RWPE1 (cell line): ENCODE measurements around the gene PCDHGC3.
A peak's percentile ranks its signal among the peaks of the same experiment; 100 is the strongest.

Experiments used
- CTCF ChIA-PET: fragments of 350-600 bp; sonication (Branson Sonifier 250); formaldehyde crosslinking; extraction: SDS; loops from one replicate; lab custom pipeline; 2021; lab: Yijun Ruan, JAX
- POLR2A ChIA-PET: fragments of 400-600 bp; formaldehyde crosslinking; extraction: SDS; loops from one replicate; lab custom pipeline; 2020; ENCODE audit warnings: antibody characterized with exemption; ENCODE audit not compliant: low non-redundant PET; lab: Yijun Ruan, JAX
- DNase-seq: peaks from one replicate; pipeline ENCODE4 v3.0.0; 2012; ENCODE audit warnings: low spot score
- H3K27ac ChIP-seq: fragments of 450-650 bp; 2 replicates; pipeline ENCODE4 v1.5.1; 2017
- TF ChIP-seq, protein P1 (sequence below): fragments of 450-650 bp; conservative IDR thresholded peaks from 2 replicates; pipeline ENCODE4 v1.5.1; 2017; ENCODE audit warnings: low read depth, mild to moderate bottlenecking

The PCDHGC3 gene

DNA sequence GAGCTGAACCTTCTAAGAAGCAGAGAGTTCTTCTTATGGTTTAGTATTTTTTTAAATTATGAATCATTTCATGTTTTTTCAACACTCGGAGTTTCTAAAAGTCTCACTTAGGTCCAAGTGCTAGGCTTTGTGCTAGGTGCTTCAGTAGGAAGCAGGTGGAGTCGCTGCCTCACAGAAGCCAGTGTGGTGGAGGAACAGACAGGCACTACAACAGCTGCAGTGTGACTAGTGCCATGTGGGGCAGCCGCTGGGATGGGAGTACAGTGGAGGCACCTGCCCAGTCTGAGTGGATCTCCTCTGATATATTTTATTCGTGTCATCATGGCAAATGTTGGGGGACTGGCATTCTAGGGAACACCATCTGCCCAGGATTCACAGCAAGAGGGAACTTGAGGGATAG, 28.4 kb downstream of the PCDHGC3 start:
- TF ChIP-seq, protein P1, sequence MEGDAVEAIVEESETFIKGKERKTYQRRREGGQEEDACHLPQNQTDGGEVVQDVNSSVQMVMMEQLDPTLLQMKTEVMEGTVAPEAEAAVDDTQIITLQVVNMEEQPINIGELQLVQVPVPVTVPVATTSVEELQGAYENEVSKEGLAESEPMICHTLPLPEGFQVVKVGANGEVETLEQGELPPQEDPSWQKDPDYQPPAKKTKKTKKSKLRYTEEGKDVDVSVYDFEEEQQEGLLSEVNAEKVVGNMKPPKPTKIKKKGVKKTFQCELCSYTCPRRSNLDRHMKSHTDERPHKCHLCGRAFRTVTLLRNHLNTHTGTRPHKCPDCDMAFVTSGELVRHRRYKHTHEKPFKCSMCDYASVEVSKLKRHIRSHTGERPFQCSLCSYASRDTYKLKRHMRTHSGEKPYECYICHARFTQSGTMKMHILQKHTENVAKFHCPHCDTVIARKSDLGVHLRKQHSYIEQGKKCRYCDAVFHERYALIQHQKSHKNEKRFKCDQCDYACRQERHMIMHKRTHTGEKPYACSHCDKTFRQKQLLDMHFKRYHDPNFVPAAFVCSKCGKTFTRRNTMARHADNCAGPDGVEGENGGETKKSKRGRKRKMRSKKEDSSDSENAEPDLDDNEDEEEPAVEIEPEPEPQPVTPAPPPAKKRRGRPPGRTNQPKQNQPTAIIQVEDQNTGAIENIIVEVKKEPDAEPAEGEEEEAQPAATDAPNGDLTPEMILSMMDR: no peak
- no peak overlapping the region for H3K27ac ChIP-seq
- no peak for DNase-seq
- ChIA-PET POLR2A (no interaction called here), CTCF (interaction anchor here (1.0 kb wide), 1 partner anchor 26 kb away, joined by 4 read pairs; no protein-coding TSS in a partner anchor)

DNA sequence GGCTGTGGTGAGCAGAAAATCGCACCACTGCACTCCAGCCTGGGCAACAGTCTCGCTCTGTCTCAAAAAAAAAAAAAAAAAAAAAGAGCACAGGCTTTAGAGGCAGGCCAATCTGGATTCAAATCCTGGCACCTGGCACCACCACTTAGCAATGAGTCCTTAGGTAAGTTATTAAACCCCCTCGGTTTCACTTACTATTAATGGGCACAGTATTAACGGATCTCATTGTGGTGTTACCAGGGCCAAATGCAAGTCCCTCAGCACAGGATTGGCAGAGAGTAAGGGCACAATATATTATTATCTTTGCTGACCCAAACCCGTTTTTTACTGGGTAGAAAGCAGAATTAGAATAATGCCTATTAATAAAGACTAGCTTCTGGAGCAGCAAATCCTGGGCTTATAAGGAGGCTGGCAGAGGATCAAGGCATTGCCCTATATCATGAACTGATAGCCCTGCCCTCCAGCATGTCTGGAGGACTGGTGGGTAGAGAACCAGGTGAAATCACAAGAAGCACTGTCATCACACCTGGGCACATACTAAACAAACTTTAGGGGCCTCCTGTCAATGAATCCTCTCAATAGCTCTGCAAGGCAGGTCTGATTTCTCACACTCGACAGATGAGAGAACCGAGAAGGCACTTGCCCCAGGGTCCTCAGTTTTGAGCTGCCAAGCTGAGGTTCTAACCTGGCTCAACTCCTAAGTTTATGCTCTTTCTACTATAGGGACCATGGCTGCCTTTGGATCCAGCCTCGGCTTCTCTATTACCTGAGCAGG, 30.8 kb downstream of the PCDHGC3 start:
- TF ChIP-seq, protein P1: no peak
- no peak for DNase-seq
- peak overlapping the region; percentile 97 for H3K27ac ChIP-seq
- POLR2A ChIA-PET: no interaction called here
- CTCF ChIA-PET: interaction anchor here (0.7 to 1.7 kb wide), 3 partner anchors 16 to 57 kb away, joined by 3 to 5 read pairs (median 3); no protein-coding TSS in a partner anchor

DNA sequence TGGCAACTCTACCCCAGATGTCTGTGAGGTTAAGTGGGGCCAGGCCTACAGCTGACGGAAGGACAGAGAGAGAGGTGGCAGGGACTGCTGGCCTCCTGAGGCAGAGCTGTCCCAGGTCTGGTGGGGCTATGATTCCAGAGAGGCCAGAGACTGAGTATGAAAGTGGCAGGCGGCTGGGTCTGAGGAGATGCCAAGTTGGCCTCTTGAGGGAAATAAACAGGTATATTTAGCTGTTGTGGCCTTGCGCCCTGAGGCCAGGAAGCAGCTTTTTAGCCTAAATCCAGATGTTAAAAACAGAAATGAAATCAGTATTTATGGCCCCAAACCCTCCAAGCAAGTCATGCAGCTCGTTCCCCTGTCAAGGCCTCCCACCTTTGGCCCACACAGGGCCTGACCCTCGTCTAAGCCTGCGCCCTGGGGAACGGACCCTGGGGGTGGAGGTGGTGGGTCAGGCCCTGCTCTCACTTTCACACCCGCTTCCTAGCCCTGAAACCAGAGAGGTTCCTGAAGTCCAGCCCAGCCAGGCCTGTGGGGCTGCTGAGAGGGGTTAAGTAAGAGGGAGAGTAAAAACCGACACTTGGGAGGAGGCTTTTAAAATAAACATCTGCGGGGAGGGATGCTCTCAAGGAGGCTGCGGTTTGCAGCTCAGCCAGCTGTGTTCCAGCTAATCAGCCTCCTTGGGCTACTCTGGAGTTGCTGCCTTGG, 31.8 kb downstream of the PCDHGC3 start:
- DNase-seq: no peak
- CTCF ChIA-PET: interaction anchor here (0.7 to 3.3 kb wide), 4 partner anchors 15 to 56 kb away, joined by 3 to 22 read pairs (median 4); no protein-coding TSS in a partner anchor
- POLR2A ChIA-PET: no interaction called here
- TF ChIP-seq, protein P1: no peak
- peak overlapping the region; percentile 97 for H3K27ac ChIP-seq

DNA sequence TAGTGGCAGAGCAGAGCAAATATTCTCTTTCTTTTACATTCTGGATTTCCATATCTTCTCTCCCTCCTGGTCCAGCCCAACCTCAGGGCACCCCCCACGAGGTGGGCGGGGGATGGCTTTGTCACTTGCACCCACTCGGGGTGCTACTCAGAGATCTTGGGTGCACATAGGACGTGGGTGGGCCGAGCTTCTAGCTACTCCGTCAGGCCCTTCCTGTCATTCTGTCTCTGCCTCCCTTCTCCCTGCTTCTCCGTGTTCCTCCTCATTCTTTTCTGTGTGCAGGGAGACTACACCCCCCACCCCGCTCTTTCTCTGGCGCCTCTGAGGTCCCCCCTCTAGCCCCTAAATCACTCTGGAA, 32.7 kb downstream of the PCDHGC3 start:
- TF ChIP-seq, protein P1: no peak
- ChIA-PET POLR2A (no interaction called here), CTCF (interaction anchor here (0.7 to 3.3 kb wide), 5 partner anchors 16 to 80 kb away, joined by 3 to 22 read pairs (median 5); no protein-coding TSS in a partner anchor)
- H3K27ac ChIP-seq: peak overlapping the region; percentile 97
- no peak for DNase-seq

DNA sequence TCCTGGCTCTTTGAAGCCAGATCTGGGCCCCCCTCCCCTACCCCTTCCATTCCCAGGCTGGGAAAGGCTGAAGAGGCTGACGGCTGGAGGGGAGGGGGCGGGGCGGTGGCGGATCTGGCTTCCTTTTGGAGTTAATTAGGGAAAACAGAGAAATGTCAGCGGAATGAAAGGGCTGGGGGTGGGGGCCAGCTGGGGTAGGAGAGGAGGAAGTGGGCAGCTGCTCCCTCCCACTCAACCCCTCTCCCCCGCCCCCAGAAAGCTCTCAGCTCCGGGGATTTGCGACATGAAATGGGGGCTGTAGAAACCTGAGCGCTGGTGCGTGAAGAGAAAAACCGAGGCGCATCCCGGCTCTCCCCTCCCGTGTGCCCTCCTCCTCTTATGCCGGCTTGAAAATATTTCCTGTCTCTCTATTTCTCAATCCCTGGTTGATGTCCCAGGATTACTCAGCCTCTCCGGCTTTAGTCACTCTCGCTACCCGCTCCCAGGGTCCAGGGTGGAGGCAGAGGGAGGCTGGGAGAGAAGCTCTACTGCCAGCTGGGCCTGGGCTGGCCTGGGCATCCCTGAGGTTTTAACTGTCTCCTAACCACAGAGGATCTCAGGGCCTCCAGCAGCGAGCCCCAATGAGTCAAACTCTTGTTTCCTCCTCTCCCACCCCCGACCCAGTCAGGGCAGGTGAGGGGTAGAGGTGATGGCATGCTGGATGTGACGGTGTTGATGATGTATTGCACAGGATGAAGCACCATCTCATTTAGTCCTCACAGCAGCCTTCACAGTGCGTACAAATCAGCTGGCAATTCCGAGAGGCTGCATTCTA, 33.2 kb downstream of the PCDHGC3 start:
- H3K27ac ChIP-seq: peak overlapping the region; percentile 97
- TF ChIP-seq, protein P1: no peak
- ChIA-PET POLR2A (interaction anchor here (1.1 kb wide), 1 partner anchor 106 kb away, joined by 3 read pairs; the partner anchor contains the start of gene PCDHGA9), CTCF (interaction anchor here (0.7 to 3.3 kb wide), 7 partner anchors 12 to 81 kb away, joined by 3 to 22 read pairs (median 5); no protein-coding TSS in a partner anchor)
- peak; percentile 96 for DNase-seq
